HG02885 (cell line): ENCODE measurements around the gene USP34.
A peak's percentile ranks its signal among the peaks of the same experiment; 100 is the strongest.
"Not testable (repeated sequence)": the region's sequence is repeated elsewhere in the genome, so short reads cannot be mapped to it uniquely, and the experiment has no call there.

Experiments used
- ATAC-seq: cut with Tn5 transposase; IDR thresholded peaks from one replicate; pipeline ENCODE4 v1.9.1; 2021; ENCODE audit warnings: mild to moderate bottlenecking; ENCODE audit not compliant: unreplicated experiment, poor library complexity

Gene USP34, protein sequence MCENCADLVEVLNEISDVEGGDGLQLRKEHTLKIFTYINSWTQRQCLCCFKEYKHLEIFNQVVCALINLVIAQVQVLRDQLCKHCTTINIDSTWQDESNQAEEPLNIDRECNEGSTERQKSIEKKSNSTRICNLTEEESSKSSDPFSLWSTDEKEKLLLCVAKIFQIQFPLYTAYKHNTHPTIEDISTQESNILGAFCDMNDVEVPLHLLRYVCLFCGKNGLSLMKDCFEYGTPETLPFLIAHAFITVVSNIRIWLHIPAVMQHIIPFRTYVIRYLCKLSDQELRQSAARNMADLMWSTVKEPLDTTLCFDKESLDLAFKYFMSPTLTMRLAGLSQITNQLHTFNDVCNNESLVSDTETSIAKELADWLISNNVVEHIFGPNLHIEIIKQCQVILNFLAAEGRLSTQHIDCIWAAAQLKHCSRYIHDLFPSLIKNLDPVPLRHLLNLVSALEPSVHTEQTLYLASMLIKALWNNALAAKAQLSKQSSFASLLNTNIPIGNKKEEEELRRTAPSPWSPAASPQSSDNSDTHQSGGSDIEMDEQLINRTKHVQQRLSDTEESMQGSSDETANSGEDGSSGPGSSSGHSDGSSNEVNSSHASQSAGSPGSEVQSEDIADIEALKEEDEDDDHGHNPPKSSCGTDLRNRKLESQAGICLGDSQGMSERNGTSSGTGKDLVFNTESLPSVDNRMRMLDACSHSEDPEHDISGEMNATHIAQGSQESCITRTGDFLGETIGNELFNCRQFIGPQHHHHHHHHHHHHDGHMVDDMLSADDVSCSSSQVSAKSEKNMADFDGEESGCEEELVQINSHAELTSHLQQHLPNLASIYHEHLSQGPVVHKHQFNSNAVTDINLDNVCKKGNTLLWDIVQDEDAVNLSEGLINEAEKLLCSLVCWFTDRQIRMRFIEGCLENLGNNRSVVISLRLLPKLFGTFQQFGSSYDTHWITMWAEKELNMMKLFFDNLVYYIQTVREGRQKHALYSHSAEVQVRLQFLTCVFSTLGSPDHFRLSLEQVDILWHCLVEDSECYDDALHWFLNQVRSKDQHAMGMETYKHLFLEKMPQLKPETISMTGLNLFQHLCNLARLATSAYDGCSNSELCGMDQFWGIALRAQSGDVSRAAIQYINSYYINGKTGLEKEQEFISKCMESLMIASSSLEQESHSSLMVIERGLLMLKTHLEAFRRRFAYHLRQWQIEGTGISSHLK (N-terminal part only)

GRCh38 chr2:61470965-61471904, at the start of gene USP34:
TSS of gene USP34 (minus strand) at chr2:61471087. CDS start at chr2:61470692, 395 bp downstream.
- peak; percentile 83 for ATAC-seq

GRCh38 chr2:61520261-61520660, 49.4 kb upstream of the USP34 start:
- ATAC-seq = no peak

DNA sequence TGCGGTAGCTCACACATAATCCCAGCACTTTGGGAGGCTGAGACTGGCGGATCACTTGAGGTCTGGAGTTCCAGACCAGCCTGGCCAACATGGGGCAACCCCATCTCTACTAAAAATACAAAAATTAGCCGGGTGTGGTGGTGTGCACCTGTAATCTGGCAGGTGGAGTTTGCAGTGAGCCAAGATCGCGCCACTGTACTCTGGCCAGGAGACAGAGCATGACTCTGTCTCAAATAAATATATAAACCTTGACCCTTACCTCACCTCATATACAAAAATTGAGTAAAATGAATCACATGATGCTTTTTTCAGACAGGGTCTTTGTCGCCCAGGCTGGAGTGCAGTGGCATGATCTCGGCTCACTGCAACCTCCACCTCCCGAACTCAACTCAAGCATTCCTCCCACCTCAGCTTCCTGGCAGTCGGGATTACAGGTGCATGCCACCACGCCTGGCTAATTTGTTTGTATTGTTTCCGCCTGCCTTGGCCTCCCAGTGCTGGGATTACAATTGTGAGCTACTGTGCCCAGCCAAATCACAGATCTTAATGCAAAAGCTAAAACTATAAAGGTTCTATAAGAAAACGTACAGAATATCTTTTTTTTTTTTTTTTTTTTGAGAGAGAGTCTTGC, 42.0 kb upstream of the USP34 start:
- no peak for ATAC-seq

GRCh38 chr2:61510674-61511671, 40.1 kb upstream of the USP34 start:
- ATAC-seq = no peak

DNA sequence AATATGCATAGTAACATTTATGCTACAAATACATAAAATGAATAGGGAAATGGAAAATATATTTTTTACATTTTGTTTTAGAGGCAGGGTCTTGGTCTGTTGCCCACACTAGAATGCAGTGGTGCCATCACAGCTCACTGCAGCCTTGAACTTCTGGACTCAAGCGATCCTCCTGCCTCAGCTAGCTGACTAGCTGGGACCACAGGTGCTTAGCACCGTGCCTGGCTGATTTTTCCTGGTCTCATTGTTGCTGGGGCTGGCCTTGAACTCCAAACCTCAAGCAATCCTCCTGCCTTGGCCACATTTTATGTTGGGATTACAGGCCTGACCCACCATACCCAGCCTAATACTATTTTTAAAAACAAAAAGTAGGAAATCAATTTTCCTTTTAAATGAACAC, 34.1 kb upstream of the USP34 start:
- ATAC-seq = no peak

GRCh38 chr2:61499060-61499459, 28.2 kb upstream of the USP34 start:
- no peak for ATAC-seq

DNA sequence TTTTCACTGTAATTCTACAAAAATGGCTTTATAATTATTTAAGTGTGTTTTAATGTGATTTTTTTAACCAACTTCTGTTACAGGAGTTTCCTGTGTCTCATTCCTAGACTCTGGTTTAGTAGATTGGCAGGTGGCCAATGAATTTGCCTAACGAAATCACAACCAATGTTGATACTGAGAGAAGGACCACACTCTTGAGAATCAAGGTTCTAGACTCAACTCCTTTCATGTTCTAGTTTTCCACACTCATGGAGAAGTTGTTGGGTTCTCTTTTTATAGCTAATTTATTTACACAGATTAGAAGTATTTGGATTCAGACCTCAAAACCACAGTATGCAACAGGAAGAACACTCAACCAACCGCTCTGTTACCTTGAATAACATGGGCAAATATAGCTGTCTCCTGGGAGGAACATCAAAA, 22.6 kb upstream of the USP34 start:
- no peak for ATAC-seq

GRCh38 chr2:61492476-61492875, 21.6 kb upstream of the USP34 start:
- ATAC-seq = no peak

DNA sequence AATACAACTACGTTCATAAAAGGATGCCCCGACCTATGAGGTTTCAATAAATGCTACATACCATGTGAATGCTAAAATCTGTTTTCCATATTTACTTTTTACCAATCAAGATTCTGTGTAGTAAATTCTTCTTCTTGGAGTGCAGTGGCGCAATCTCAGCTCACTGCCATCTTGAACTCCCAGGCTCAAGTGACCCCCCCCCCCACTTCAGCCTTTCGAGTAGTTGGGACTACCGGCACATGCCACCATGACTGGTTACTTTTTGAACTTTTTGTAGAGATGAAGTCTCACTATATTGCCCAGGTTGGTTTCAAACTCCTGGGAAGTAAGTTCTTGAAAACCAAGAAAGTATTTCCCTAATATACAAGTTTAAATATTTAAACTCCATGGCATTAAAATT, 14.4 kb upstream of the USP34 start:
- ATAC-seq = no peak

GRCh38 chr2:61478086-61478485, 7.2 kb upstream of the USP34 start:
- ATAC-seq = no peak

- ATAC-seq = not testable (repeated sequence)
Measured at GRCh38 chr2:61476929-61477589, 6.2 kb upstream of the USP34 start.

DNA sequence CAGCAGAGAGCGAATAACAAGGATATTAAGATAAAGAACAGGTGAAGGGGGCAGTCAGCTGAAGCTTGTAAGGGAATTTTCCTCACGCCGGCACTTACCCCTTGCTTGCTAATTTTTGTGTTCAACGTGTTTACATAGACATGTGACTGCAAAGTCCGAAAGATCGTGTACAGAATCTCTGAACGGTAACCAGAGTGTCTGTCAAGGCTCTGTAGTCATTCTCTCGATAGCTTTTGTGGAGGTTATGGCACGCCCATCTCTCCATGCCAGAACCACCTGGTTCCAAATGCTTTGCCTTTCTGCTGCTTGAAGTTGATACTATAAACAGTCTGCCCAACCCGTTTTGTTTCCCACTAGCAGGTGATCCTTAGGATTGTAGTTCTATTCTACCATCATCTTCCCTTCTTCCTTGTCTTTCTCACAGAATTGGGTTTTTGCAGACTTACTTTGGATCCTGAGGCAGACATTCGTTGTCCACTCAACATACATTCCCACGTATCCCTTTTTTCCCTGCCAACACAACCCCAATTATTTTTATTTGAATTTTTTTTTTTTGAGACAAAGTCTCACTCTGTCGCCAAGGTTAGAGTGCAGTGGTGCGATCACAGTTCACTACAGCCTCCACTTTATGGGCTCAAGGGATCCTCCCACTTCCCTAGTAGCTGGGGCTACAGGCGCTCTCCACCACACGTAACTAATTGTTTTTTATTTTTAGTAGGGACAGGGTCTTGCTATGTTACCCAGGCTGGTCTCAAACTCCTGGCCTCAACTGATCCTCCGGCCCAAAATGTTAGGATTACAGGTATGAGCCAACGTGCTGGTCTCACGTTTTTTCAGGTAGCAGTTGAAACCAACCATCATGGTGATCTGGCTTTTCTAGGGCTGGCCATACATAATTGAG, 1.3 kb upstream of the USP34 start:
- no peak for ATAC-seq

GRCh38 chr2:61470122-61470951, 550 bp downstream of the USP34 start:
- ATAC-seq = peak; percentile 25

GRCh38 chr2:61469424-61470121, 1.3 kb downstream of the USP34 start:
- no peak for ATAC-seq

- not testable (repeated sequence) for ATAC-seq
Measured at GRCh38 chr2:61468231-61468630, 2.7 kb downstream of the USP34 start.
